SK-N-SH (cell line): ENCODE measurements around the gene SEMA3D.

Experiments used
- GABPA ChIP-seq: IDR thresholded peaks from 2 replicates; pipeline ENCODE4 v1.4.0; 2012; ENCODE audit warnings: low read depth, mild to moderate bottlenecking
- SMC3 ChIP-seq: IDR thresholded peaks from 2 replicates; pipeline ENCODE4 v1.6.1; 2012; ENCODE audit warnings: low read depth, low read length, improper control_type of control experiment
- TCF12 ChIP-seq: IDR thresholded peaks from 2 replicates; pipeline ENCODE4 v1.4.0; 2012
- TF ChIP-seq, protein P1 (sequence below): fragments of 200-600 bp; sonication (generic); IDR thresholded peaks from 2 replicates; pipeline ENCODE4 v1.6.1; 2017; ENCODE audit warnings: antibody characterized with exemption, mild to moderate bottlenecking, moderate library complexity

DNA sequence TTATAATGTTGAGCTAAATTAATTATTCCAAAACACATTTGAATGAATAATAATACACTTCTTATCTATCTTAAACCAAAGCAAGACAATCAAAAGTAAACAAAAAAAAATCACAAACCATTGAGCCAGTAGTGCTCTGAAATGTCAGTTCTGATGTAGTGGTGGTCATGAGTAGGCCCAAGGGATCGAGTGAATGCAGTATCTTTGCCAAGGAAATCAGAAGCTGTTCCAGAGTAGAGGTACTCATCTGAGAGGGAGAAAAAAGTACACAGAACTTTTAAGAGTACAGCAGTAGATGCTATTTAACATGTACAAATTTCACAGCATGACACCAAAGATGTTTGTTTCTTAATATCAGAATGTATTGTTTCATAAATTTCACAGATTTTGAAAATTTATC, 121.5 kb downstream of the SEMA3D start:
- TF ChIP-seq TCF12 (no peak), GABPA (no peak), SMC3 (no peak)
- TF ChIP-seq, protein P1, sequence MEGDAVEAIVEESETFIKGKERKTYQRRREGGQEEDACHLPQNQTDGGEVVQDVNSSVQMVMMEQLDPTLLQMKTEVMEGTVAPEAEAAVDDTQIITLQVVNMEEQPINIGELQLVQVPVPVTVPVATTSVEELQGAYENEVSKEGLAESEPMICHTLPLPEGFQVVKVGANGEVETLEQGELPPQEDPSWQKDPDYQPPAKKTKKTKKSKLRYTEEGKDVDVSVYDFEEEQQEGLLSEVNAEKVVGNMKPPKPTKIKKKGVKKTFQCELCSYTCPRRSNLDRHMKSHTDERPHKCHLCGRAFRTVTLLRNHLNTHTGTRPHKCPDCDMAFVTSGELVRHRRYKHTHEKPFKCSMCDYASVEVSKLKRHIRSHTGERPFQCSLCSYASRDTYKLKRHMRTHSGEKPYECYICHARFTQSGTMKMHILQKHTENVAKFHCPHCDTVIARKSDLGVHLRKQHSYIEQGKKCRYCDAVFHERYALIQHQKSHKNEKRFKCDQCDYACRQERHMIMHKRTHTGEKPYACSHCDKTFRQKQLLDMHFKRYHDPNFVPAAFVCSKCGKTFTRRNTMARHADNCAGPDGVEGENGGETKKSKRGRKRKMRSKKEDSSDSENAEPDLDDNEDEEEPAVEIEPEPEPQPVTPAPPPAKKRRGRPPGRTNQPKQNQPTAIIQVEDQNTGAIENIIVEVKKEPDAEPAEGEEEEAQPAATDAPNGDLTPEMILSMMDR: no peak
